ENCODE results near the gene PTPRE. TPM values are rescaled to one million over a fixed set of nuclear protein-coding genes. Genes with fewer than 3 reads are reported as not detected.

PTPRE gene
- total RNA-seq, 4 donors from 2014 or later = 9.8 to 24.9 (median 22.7) TPM

- intact Hi-C loops (cut with DNase I) = no loop called here
- WGBS, 2 donors = 25 to 27% methylated on average over 3 to 4 of the region's 7 CpGs
- Histone ChIP-seq H3K27me3 (no peaks in the 10 kb centered on the region), H3K4me1 (peaks cover 16 to 43% (median 32%) of the 10 kb centered on the region in 3 donors), H3K4me3 (no peak overlapping the region), H3K27ac (peak overlapping the region; percentile 75 to 89 (median 77)), H3K9me3 (no peaks in the 10 kb centered on the region), H3K36me3 (peaks cover 0 to 88% (median 14%) of the 10 kb centered on the region in 3 donors)
- no peak for TF ChIP-seq POLR2A (IDR thresholded peaks at IDR 0.05)
- TF ChIP-seq CTCF (IDR thresholded peaks at IDR 0.05) = no peak
- DNase-seq = no peak
Observed at GRCh38 chr10:128063736-128064107, 156.8 kb downstream of the PTPRE start.

GRCh38 chr10:128064108-128064969, 157.4 kb downstream of the PTPRE start:
- H3K27ac ChIP-seq = peak overlapping the region; percentile 75 to 89 (median 77)
- peak overlapping the region in 1 of 4 donors; percentile 5 for H3K4me3 ChIP-seq
- WGBS, 2 donors = 49 to 54% methylated on average over 6 to 7 of the region's 11 CpGs
- intact Hi-C loops (cut with DNase I) = no loop called here
- H3K4me1 ChIP-seq = peaks cover 16 to 48% (median 32%) of the 10 kb centered on the region in 3 donors
- peaks cover 0 to 88% (median 18%) of the 10 kb centered on the region in 3 donors for H3K36me3 ChIP-seq
- DNase-seq = peak; percentile 51
- no peaks in the 10 kb centered on the region for H3K27me3 ChIP-seq
- TF ChIP-seq CTCF (IDR thresholded peaks at IDR 0.05) (no peak), POLR2A (IDR thresholded peaks at IDR 0.05) (no peak)
- H3K9me3 ChIP-seq = no peaks in the 10 kb centered on the region

GRCh38 chr10:128064970-128065580, 158.2 kb downstream of the PTPRE start:
- Histone ChIP-seq H3K9me3 (no peaks in the 10 kb centered on the region), H3K4me3 (peak overlapping the region in 1 of 4 donors; percentile 5), H3K27me3 (no peaks in the 10 kb centered on the region), H3K36me3 (peaks cover 0 to 88% (median 22%) of the 10 kb centered on the region in 3 donors), H3K4me1 (peaks cover 16 to 56% (median 35%) of the 10 kb centered on the region in 3 donors), H3K27ac (peak overlapping the region; percentile 75 to 89 (median 77))
- TF ChIP-seq POLR2A (IDR thresholded peaks at IDR 0.05) (peak in 1 of 4 donors; percentile 25), CTCF (IDR thresholded peaks at IDR 0.05) (no peak)
- intact Hi-C loops (cut with DNase I) = no loop called here
- WGBS, 2 donors = 61 to 79% methylated on average over 9 to 10 of the region's 17 CpGs
- DNase-seq = no peak

GRCh38 chr10:128065881-128066534, 159.1 kb downstream of the PTPRE start:
- Histone ChIP-seq H3K36me3 (peaks cover 4 to 88% (median 31%) of the 10 kb centered on the region in 3 donors), H3K9me3 (no peaks in the 10 kb centered on the region), H3K4me1 (peaks cover 16 to 58% (median 35%) of the 10 kb centered on the region in 3 donors), H3K27me3 (no peaks in the 10 kb centered on the region), H3K27ac (peak overlapping the region in 1 of 4 donors; percentile 89), H3K4me3 (no peak overlapping the region)
- TF ChIP-seq CTCF (IDR thresholded peaks at IDR 0.05) = no peak
- TF ChIP-seq POLR2A (IDR thresholded peaks at IDR 0.05) = no peak
- intact Hi-C loops (cut with DNase I) = no loop called here
- 92 to 94% methylated on average over 3 to 9 of the region's 13 CpGs for WGBS, 2 donors
- DNase-seq = no peak
